ENCODE data around the gene RUFY1.
A peak's percentile ranks its signal among the peaks of the same experiment; 100 is the strongest.
"Not testable (repeated sequence)": the region's sequence is repeated elsewhere in the genome, so short reads cannot be mapped to it uniquely, and the experiment has no call there.

The RUFY1 gene

DNA sequence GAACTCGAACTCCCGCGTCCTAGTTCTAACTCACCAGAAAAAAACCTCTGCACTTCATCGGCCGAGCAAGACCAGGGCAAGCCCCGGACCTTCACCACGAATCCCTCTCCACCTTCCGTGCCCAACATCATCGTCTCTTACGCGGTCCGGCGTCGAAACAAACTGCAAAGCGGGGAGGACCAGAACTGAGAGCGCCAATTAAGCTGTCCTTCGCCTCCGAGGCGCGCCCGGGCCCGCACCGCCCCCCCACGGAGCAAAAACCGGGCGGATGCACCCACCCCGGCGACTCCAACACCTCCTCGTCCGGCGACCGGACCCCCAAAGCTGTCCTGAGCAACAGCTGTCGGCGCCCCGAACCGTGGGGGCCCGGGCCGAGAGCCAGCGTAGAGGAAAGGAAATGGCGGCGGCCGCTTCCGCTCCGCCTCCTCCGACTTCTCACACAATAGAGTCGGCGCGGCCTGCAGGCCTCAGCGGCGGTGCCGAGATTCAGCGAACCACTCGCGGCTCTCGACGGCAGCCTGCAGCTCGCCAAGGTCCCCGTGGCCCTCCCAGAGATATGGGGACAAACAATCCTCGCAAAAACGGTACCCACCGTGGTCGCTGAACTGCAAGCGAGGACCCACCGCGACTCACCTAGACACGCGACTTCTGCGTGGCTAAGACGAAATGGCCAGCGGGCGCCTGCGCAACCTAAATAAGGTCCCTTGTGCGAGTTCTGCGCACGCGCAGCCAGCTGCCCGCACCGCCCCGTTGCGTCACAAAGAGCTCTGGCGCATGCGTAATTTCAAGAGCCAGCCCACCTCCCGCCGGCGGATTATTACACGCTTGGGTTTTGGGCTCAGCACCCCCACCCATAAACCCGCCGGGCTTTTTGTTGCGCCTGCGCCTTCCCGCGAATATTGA is 72.9 kb downstream of the RUFY1 start, which contains the start of gene HNRNPH1:
HNRNPH1 (minus strand) TSS at position 669 of the 903 bp plus-strand sequence; CDS start at position 131, 538 bp downstream.
- DNase-seq (ENCODE audit: low read depth in 2 of 2): peak; percentile 93 to 98

DNA sequence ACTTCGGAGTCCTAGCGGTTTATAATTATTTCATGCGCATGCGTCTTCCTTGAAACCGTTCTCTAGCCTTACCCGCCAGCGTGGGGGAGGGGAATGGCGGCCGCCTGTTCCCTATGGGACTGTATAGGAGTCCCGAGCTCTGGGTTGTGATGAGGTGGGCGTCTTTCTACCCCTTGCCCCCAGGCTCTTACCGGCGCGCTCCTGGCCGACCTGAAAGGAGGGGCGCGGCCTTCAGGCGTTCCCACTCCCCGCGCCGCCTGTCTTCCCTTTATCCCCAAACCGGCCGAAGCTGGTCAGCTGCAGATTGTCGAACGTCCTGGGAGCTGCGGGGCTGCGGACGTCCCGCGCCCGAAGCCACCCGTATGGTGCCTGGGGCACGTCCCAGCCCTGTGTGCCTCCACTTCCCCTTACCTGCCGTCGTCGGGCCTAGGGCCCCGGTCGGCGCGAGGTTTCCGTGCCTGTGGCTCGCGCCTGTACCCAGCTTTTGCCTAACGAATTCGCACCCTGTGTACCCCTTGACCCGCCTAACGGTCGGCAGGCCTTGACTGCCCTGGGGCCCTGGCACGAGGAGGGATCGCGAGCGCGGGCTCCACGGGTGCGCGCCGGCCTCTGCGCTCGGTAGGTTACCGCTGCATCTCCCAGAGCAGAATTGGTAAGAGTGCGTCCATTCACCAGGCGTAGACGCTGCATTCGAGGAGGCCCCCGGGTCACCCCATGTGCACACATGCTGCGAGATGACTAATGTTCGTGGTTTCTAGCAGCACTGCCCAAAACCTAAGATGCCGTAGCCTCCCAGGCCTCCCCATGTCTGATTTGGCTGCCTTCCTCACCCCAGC is 73.8 kb downstream of the RUFY1 start:
- peak; percentile 28 to 36 for DNase-seq (ENCODE audit: low read depth in 2 of 2)

DNA sequence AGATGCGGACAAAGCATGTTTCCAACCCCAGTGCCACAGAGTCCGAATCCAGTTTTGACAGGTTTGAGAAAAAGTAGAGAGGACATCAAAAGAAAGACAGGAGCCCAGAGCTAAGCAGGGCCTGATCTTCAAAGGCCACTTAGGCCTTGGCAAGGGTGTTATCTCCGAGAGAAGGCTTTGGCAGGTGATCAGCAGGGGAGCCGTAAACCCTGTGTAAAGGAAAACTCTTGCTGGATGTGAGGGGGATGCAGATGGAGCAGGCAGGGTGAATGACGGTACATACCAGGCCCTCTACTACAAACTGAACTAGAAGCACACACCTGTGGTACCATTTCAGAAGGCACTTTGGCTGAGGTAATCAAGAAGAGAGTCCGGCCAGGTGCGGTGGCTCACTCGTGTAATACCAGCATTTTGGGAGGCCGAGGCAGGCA is 74.5 kb downstream of the RUFY1 start:
- DNase-seq (ENCODE audit: low read depth in 2 of 2): no peak

DNA sequence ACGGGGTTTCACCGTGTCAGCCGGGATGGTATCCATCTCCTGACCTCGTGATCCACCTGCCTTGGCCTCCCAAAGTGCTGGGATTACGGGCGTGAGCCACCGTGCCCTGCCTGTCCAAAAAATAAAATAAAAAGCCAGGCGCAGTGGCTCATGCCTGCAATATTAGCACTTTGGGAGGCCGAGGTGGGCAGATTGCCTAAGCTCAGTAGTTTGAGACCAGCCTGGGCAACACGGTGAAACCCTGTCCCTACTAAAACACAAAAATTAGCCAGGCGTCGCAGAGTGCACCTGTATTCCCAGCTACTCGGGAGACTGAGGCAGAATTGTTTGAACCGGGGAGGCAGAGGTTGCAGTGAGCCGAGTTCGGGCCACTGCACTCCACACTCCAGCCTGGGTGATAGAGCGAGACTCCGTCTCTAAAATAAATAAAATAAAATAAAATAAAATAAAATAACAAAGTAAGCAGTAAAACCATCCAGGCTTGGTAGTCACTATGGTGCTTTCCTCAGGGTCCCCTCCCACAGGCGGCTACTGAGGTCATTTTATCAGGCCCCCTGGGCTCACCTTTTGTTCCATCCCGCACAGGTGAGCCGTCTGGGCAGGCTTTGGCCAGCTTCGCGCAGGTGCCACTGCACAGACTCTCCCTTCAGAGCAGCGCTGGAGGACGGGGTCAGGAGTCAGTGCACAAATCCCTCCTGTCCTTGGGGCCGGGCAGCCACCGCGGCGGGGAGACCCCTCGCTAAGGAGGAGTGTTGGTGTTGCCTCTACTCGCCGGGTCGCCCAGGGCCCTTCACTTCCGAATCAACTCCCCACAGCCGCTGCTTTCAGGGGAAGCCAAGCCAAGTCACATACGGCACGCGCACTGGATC is 83.4 kb downstream of the RUFY1 start:
- not testable (repeated sequence) for DNase-seq (ENCODE audit: low read depth in 2 of 2)

DNA sequence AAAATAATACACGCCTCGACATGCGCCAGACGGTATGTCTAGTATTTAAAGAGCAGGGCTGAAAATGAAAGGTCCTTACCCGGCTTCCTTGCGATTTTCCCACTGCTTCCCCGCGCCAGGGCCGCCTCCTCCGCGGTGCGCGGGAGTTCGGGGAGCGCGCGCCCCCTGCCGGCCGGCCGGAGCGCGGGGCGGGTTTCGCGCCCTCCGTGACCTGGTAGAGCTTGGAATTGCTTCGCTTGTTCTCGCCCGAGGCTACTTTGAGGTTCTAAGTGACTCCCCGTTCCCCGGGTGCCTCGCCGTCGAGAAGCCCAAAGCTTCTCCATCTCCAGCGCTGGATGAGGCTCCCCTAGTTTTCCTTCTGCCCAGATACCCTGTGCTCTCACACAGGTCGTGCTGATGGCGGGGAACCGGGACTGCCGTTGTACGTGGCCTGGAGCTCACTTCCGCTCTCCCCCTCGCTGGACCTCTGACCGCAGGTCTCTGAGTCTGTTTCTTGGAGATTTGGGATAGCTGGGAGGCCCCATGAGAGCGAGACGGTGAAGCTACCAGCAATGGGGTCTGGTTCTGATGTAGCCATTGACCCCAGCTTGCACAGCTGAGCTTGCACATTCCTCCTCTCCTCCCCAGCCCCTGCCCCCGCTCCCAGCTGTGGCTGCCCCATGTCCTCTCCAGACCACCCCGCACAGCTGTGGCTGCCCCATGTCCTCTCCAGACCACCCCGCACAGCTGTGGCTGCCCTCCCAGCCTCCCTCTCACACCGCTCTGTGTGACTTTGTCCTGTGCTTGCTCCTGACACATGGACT is 84.2 kb downstream of the RUFY1 start:
- DNase-seq (ENCODE audit: low read depth in 2 of 2): not testable (repeated sequence)

DNA sequence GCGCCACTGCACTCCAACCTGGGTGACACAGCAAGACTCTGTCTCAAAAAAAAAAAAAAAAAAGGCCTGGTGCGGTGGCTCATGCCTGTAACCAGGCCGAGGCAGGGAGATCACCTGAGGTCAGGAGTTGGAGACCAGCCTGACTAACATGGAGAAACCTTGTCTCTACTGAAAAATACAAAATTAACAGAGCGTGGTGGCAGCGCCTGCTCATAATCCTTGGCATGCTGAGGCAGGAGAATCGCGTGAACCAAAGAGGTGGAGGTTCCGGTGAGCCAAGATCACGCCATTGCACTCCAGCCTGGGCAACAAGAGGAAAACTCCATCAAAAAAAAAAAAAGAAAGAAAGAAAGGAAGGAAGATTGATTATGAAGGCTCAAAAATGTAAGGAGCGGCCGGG is 88.9 kb downstream of the RUFY1 start:
- DNase-seq (ENCODE audit: low read depth in 2 of 2): not testable (repeated sequence)

DNA sequence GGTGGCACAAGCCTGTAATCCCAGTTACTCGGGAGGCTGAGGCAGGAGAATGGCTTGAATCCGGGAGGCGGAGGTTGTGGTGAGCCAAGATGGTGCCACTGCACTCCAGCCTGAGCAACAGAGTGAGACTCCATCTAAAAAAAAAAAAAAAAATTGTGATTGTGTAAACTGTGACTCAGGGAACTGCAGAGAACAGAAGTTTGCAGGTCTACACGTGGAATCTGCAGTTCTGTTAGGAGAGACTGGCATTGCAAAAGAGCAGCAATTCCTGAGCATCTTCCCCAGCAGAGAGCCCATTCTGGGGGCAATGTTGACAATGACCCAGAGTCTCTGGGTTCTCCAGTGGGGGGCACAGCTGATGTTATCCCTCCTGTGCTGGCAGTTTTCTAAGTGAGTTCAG is 91.4 kb downstream of the RUFY1 start:
- DNase-seq (ENCODE audit: low read depth in 2 of 2): not testable (repeated sequence)

DNA sequence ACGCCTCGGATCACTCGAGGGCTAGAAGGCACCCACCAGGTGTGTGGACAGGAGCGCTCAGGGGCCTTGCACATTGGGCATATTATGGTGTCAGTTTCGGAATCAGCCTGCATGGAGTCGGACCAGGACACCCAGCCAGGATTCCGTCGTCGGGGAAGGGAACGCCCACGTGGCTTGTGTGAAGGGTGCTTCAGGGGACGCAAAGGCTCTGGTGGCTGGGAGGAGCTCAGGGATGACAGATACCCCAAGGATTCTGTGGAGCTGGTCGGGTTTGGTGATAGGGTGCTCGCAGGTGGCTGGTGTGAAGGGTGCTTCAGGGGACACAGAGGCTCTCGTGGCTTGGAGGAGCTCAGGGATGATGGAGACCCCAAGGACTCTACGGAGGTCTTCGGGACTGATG is 92.3 kb downstream of the RUFY1 start:
- not testable (repeated sequence) for DNase-seq (ENCODE audit: low read depth in 2 of 2)

DNA sequence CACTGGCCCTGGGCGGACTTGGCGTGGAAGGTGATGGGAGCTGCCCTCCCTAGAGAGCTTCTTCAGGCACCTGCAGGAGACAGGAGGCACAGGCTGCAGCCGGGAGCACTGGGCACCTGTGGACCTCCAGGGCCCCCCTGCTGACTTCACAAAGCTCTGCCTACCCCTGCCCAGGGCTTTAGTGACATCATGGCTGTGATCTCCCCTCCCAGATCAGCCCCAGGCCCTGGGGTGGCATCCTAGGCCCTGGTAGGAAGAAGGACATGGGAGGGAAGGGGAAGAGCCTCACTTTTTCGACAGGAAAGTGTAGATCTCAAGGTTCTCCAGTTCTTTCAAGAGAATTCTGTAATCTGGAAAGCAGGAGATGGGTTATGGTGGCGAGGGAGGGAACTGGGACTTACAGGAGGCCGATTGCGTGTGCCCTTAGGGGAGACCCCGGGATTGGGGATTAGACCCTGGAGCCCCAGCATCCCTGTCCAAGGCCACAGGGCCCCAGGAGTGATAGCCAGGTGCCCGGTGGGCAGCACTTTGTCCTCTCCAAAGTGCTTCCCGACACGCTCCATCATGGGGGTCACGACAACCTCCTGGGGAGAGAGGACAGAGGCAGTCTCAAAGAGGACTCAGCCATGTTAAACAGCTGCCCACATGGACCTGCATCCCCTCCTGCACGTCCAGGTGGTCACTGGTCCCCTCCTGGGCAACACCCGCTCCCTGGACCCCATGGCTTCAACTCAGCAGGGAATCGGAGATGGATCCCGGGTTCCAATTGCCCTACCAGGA is 93.0 kb downstream of the RUFY1 start:
- not testable (repeated sequence) for DNase-seq (ENCODE audit: low read depth in 2 of 2)

DNA sequence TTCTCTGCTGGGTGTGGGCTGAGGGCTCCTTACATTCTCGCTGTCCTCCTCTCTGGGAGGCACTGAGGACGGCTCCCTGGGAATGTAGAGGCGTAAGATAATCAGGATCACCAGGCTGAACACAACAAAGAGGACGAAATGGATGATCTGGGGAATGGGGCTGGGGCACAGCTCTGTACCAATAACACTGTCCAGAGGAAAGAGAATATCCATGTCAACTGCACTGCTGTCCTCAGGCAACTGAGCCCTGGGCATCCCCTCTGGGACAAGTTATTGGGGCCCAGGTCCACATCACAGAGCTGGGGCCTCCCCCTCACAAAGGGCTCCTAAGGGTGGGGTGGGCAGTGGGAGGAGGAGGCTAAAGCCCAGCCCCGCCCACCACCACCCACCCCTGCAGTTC is 94.4 kb downstream of the RUFY1 start:
- not testable (repeated sequence) for DNase-seq (ENCODE audit: low read depth in 2 of 2)

DNA sequence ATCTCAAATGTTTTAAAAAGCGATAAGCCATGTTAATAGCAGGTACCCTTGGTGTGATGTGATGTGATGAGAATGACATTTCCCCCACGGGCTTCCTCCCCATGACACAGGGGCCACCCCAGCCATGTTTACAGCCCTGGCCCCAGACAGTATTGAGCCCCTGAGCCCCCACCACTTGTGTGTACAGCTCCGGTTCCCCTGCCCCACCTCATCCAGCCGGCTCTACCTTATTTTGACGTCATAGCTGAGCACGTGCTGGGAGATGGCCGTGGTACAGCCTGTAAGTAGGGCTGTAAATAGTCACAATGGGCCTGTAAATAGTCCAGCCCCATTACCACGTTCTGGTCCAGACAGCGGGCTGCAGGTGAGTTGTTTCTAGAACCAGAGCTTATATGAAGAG is 98.1 kb downstream of the RUFY1 start:
- no peak for DNase-seq (ENCODE audit: low read depth in 2 of 2)

DNA sequence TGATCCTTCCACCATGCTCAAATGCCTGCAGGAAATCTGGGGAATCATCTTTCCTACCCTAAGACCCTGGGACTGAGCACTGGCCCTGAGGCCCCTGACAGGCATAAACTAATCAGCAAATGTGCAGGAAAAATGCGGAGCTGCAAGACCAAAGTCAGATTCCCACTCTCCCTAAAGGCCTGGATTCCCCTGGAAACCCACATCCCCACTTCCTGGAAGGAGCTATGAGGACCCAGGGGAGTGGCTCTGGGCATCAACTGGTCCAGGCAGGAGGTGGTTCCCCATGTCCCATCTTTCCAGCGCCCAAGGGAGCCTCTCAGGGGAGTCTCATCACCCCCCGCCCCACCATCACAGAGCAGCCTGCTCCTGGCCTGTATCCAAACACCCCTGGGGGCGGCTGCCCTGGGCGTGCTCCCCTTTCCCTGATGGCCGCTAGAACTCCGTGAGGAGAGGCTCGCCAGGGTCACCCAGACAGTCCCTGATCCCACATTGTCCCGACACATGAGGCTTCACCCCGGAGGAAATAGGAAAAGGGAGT is 98.9 kb downstream of the RUFY1 start:
- DNase-seq (ENCODE audit: low read depth in 2 of 2): not testable (repeated sequence)

DNA sequence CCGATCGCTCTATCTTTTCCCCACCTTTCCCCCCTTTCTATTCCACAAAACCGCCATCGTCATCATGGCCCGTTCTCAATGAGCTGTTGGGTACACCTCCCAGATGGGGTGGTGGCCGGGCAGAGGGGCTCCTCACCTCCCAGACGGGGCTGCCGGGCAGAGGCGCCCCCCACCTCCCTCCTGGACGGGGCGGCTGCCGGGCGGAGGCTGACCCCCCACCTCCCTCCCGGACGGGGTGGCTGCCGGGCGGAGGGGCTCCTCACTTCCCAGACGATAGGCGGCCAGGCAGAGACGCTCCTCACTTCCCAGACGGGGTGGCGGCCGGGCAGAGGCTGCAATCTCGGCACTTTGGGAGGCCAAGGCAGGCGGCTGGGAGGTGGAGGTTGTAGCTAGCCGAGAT is 99.9 kb downstream of the RUFY1 start:
- DNase-seq (ENCODE audit: low read depth in 2 of 2): not testable (repeated sequence)

DNA sequence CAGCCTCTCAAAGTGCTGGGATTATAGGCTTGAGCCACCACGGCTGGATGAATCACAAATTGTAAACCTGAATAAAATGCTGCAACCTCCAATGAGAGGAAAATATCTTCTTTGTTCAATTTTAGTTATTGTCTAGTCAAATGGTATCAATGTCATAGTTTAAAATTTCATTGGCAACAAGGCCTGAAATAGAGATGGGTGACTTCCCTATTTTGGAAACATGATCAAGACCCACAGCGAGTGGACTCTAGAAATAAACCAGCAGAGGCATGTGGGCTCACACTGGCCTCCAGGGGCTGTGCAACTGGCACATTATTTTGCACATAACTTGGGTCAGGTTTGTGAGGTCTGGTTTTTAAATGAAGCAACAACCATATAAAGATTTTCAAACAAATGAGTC is 102.8 kb downstream of the RUFY1 start:
- not testable (repeated sequence) for DNase-seq (ENCODE audit: low read depth in 2 of 2)

DNA sequence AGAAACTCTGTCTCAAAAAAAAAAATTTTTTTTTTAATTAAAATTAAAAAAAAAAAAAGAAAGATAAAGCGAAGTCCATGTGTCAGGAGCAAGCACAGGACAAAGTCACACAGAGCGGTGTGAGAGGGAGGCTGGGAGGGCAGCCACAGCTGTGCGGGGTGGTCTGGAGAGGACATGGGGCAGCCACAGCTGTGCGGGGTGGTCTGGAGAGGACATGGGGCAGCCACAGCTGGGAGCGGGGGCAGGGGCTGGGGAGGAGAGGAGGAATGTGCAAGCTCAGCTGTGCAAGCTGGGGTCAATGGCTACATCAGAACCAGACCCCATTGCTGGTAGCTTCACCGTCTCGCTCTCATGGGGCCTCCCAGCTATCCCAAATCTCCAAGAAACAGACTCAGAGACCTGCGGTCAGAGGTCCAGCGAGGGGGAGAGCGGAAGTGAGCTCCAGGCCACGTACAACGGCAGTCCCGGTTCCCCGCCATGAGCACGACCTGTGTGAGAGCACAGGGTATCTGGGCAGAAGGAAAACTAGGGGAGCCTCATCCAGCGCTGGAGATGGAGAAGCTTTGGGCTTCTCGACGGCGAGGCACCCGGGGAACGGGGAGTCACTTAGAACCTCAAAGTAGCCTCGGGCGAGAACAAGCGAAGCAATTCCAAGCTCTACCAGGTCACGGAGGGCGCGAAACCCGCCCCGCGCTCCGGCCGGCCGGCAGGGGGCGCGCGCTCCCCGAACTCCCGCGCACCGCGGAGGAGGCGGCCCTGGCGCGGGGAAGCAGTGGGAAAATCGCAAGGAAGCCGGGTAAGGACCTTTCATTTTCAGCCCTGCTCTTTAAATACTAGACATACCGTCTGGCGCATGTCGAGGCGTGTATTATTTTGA is 107.2 kb downstream of the RUFY1 start:
- DNase-seq (ENCODE audit: low read depth in 2 of 2): not testable (repeated sequence)

DNA sequence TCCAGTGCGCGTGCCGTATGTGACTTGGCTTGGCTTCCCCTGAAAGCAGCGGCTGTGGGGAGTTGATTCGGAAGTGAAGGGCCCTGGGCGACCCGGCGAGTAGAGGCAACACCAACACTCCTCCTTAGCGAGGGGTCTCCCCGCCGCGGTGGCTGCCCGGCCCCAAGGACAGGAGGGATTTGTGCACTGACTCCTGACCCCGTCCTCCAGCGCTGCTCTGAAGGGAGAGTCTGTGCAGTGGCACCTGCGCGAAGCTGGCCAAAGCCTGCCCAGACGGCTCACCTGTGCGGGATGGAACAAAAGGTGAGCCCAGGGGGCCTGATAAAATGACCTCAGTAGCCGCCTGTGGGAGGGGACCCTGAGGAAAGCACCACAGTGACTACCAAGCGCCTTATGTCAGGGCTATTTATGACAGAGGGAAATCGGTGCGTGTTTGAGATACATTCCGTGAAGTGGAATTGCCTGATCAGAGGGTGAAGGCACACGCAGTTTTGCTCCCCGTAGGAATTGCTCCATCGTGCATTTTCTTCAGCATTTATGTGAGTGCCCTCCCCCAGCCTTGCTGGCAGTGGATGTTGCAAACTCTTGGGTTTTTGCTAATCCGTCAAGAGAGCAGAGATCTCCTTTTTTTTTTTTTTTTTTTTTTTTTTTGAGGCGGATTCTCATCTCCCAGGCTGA is 108.0 kb downstream of the RUFY1 start:
- DNase-seq (ENCODE audit: low read depth in 2 of 2): not testable (repeated sequence)

All from stimulated activated CD4-positive, alpha-beta T cell treated with anti-CD3 and anti-CD28 coated beads, Interleukin-1b, Interleukin-23, amount 100 ng/mL, for 4 hours (primary cell).